GM12878 (cell line): Measurements from ENCODE around the gene GSG1L. TPM values are rescaled to one million over a fixed set of nuclear protein-coding genes. Genes with fewer than 3 reads are reported as not detected.

Source experiments
- ATAC-seq: fragments of 200-7000 bp; cut with Tn5 transposase; 3 replicates; pipeline ENCODE4 v1.9.1; 2020; ENCODE audit warnings: mild to moderate bottlenecking, moderate library complexity
- BruUV-seq: library from RNA; stranded (reverse); fragments of 400-500 nt; replicated peaks from 2 replicates; lab custom pipeline; 2021; lab: Mats Ljungman, UMichigan
- CTCF ChIA-PET: fragments of 300-600 bp; sonication (Branson Sonifier 250); formaldehyde crosslinking; extraction: SDS; loops from one replicate; lab custom pipeline; 2021; ENCODE audit warnings: inconsistent platforms; lab: Yijun Ruan, JAX
- POLR2A ChIA-PET: fragments of 350-600 bp; formaldehyde crosslinking; extraction: SDS; loops from one replicate; lab custom pipeline; 2021; ENCODE audit warnings: inconsistent platforms; lab: Charles Lee
- RAD21 ChIA-PET: fragments of 300-600 bp; sonication (Branson Sonifier 250); formaldehyde crosslinking; loops from one replicate; lab custom pipeline; 2023; ENCODE audit warnings: antibody characterized with exemption; ENCODE audit not compliant: unreplicated experiment; lab: Charles Lee
- SMC1A ChIA-PET: fragments of 300-600 bp; sonication (Branson Sonifier 250); formaldehyde crosslinking; loops from one replicate; lab custom pipeline; 2023; ENCODE audit not compliant: unreplicated experiment, uncharacterized antibody; lab: Charles Lee
- DNase-seq: peaks from one replicate; pipeline ENCODE4 v3.0.0-alpha.2; 2011; ENCODE audit warnings: low read depth, low spot score
- FAIRE-seq: peaks from 3 replicates; lab custom pipeline; 2011; peaks lifted over from hg19 to GRCh38; lab: Jason Lieb, UNC
- H2AFZ ChIP-seq: 2 replicates; pipeline ENCODE4 v1.6.0; 2011; ENCODE audit warnings: low read depth, low read length, control low read depth; ENCODE audit not compliant: control insufficient read depth
- H3K27ac ChIP-seq: 2 replicates; pipeline ENCODE4 v1.5.1; 2011; ENCODE audit warnings: control low read depth; ENCODE audit not compliant: control insufficient read depth, insufficient read depth
- H3K27me3 ChIP-seq, 2 experiments: replicated peaks in 1 of 2; 2 replicates each; pipeline versions ENCODE4 v1.6.0 to v1.6.1; 2011; ENCODE audit warnings: low read length in 1 of 2; ENCODE audit not compliant: control insufficient read depth in 2 of 2, insufficient read depth in 2 of 2
- H3K36me3 ChIP-seq, 2 experiments: 2 replicates each; pipeline ENCODE4 v1.5.1; 2011; ENCODE audit warnings: low read length in 1 of 2; ENCODE audit not compliant: control insufficient read depth in 2 of 2, insufficient read depth in 2 of 2
- H3K4me1 ChIP-seq: 2 replicates; pipeline ENCODE4 v1.6.1; 2011; ENCODE audit warnings: mild to moderate bottlenecking, low read length, moderate library complexity, mixed read lengths; ENCODE audit not compliant: control insufficient read depth, insufficient read depth
- H3K4me2 ChIP-seq: 2 replicates; pipeline ENCODE4 v1.6.0; 2011; ENCODE audit warnings: control low read depth; ENCODE audit not compliant: control insufficient read depth, insufficient read depth
- H3K4me3 ChIP-seq: fragments of 200-600 bp; sonication (generic); 2 replicates; pipeline ENCODE4 v1.5.1; 2016
- H3K79me2 ChIP-seq: 2 replicates; pipeline ENCODE4 v1.6.0; 2011; ENCODE audit warnings: low read length; ENCODE audit not compliant: control insufficient read depth, insufficient read depth
- H3K9ac ChIP-seq: 2 replicates; pipeline ENCODE4 v1.8.0; 2011; ENCODE audit warnings: low read length, control low read depth, mixed read lengths; ENCODE audit not compliant: control insufficient read depth, insufficient read depth
- H3K9me3 ChIP-seq: replicated peaks from 3 replicates; pipeline ENCODE4 v1.5.1; 2011; ENCODE audit warnings: mild to moderate bottlenecking, low read length; ENCODE audit not compliant: control insufficient read depth, insufficient read depth
- H4K20me1 ChIP-seq: 2 replicates; pipeline ENCODE4 v1.6.0; 2011; ENCODE audit not compliant: control insufficient read depth, insufficient read depth
- CUX1 ChIP-seq: IDR thresholded peaks from 2 replicates; pipeline ENCODE4 v1.6.1; 2012; ENCODE audit warnings: improper control_type of control experiment, low read depth, low read length; ENCODE audit not compliant: insufficient replicate concordance
- HSF1 ChIP-seq: fragments of 150-350 bp; IDR thresholded peaks from 2 replicates; pipeline ENCODE4 v1.6.1; 2014; ENCODE audit warnings: mild to moderate bottlenecking, low read depth, low read length
- IRF4 ChIP-seq: IDR thresholded peaks from 2 replicates; pipeline ENCODE4 v1.6.1; 2011; ENCODE audit warnings: low read depth, low read length
- KLF5 ChIP-seq: fragments of 450-650 bp; IDR thresholded peaks from 2 replicates; pipeline ENCODE4 v1.6.1; 2014; ENCODE audit warnings: mild to moderate bottlenecking; ENCODE audit not compliant: partially characterized antibody
- LARP7 ChIP-seq: fragments of 450-650 bp; IDR thresholded peaks from 2 replicates; pipeline ENCODE4 v1.6.1; 2017; ENCODE audit warnings: mild to moderate bottlenecking
- MEF2A ChIP-seq: IDR thresholded peaks from 2 replicates; pipeline ENCODE4 v1.6.1; 2011; ENCODE audit warnings: low read depth, mild to moderate bottlenecking, low read length, moderate library complexity; ENCODE audit not compliant: insufficient read depth
- NFYB ChIP-seq: IDR thresholded peaks from 2 replicates; pipeline ENCODE4 v1.6.1; 2011; ENCODE audit warnings: low read depth, mild to moderate bottlenecking, low read length, improper control_type of control experiment, moderate library complexity; ENCODE audit not compliant: insufficient read depth
- PAX5 ChIP-seq: IDR thresholded peaks from 2 replicates; pipeline ENCODE4 v1.6.1; 2011; ENCODE audit warnings: low read depth, low read length, borderline replicate concordance
- ZNF217 ChIP-seq: fragments of 450-650 bp; IDR thresholded peaks from 2 replicates; pipeline ENCODE4 v1.6.1; 2017; ENCODE audit warnings: antibody characterized with exemption, mild to moderate bottlenecking
- WGBS: methylation state at CpG from one replicate; pipeline ENCODE4 v1.1.6; 2016; ENCODE audit warnings: low lambda C conversion rate; ENCODE audit not compliant: insufficient replicate concordance, insufficient coverage; ENCODE audit errors: missing lambda C conversion rate; 5-methylcytosine and 5-hydroxymethylcytosine counted together
- in situ Hi-C: fragments of 300-500 bp; cut with MboI; formaldehyde crosslinking; loops from 9 replicates; pipeline ENCODE4 v1.14.3; 2018; ENCODE audit warnings: mixed read lengths
- intact Hi-C: fragments of 100-400 bp; cut with micrococcal nuclease; formaldehyde crosslinking; loops from one replicate; pipeline ENCODE4 v1.14.2; 2022; ENCODE audit not compliant: unreplicated experiment
- polyA plus RNA-seq, 11 experiments: library from polyadenylated mRNA; depleted of rRNA in 4 of 11; unstranded in 6 of 11; stranded (reverse) in 5 of 11; fragments of >200 nt; fragmentation: Nextera tagmentation in 4 of 11; fragmentation: Illumina TruSeq in 1 of 11; extraction: Ambion mirVana in 4 of 11; extraction: Trizol in 1 of 11; gene quantifications; 1 replicate in 1 of 11; 2 replicates in 10 of 11; pipeline versions ENCODE4 v1.2.1 to v1.2.3, GENCODE V29; 2011 to 2016; ENCODE audit warnings: inconsistent platforms in 2 of 11, missing spikeins in 2 of 11, low read depth in 1 of 11
- total RNA-seq, 4 experiments: library from RNA; depleted of rRNA in 3 of 4; stranded (reverse); fragments of >200 nt in 3 of 4; fragmentation: Illumina TruSeq in 1 of 4; extraction: Trizol in 1 of 4; gene quantifications; 2 replicates each; pipeline versions ENCODE4 v1.2.1 to v1.2.3, GENCODE V29; 2013 to 2021
- TF ChIP-seq, protein P1 (sequence below): IDR thresholded peaks from 2 replicates; pipeline ENCODE4 v1.6.1; 2012; ENCODE audit warnings: low read depth, low read length, improper control_type of control experiment
- TF ChIP-seq, protein P2 (sequence below): fragments of 450-650 bp; formaldehyde crosslinking; IDR thresholded peaks from 2 replicates; pipeline ENCODE4 v1.4.0; 2020; ENCODE audit warnings: mild to moderate bottlenecking, moderate library complexity

Gene GSG1L
- total and polyA plus RNA-seq, 10 of the 15 experiments (the other 5 are each of a cell fraction or from before 2014, with no cell fraction given) = not detected

- H4K20me1 ChIP-seq = no peaks in the 10 kb centered on the region
- no peaks in the 10 kb centered on the region for H3K27me3 ChIP-seq
- H3K4me1 ChIP-seq = no peaks in the 10 kb centered on the region
- FAIRE-seq (no peak), DNase-seq (no peak), ATAC-seq (no peak)
- WGBS = 69% methylated on average over 10 of the region's 10 CpGs
- no peak overlapping the region for H3K4me2 ChIP-seq
- ChIA-PET CTCF (no interaction called here), RAD21 (no interaction called here), SMC1A (no interaction called here), POLR2A (no interaction called here)
- in situ Hi-C loops = no loop called here
- no peaks in the 10 kb centered on the region for H3K36me3 ChIP-seq
- H3K4me3 ChIP-seq = no peak overlapping the region
- H2AFZ ChIP-seq = no peak overlapping the region
- H3K27ac ChIP-seq = no peak overlapping the region
- no TSS peak for BruUV-seq
- H3K9me3 ChIP-seq = no peaks in the 10 kb centered on the region
- intact Hi-C loops = no loop called here
- no peak overlapping the region for H3K9ac ChIP-seq
- H3K79me2 ChIP-seq = no peaks in the 10 kb centered on the region
- TF ChIP-seq ZNF217 (no peak), NFYB (no peak), MEF2A (no peak), PAX5 (no peak), KLF5 (no peak), CUX1 (no peak), HSF1 (no peak), LARP7 (no peak), IRF4 (no peak)
- TF ChIP-seq, protein P1, sequence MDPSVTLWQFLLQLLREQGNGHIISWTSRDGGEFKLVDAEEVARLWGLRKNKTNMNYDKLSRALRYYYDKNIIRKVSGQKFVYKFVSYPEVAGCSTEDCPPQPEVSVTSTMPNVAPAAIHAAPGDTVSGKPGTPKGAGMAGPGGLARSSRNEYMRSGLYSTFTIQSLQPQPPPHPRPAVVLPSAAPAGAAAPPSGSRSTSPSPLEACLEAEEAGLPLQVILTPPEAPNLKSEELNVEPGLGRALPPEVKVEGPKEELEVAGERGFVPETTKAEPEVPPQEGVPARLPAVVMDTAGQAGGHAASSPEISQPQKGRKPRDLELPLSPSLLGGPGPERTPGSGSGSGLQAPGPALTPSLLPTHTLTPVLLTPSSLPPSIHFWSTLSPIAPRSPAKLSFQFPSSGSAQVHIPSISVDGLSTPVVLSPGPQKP = no peak
- TF ChIP-seq, protein P2, sequence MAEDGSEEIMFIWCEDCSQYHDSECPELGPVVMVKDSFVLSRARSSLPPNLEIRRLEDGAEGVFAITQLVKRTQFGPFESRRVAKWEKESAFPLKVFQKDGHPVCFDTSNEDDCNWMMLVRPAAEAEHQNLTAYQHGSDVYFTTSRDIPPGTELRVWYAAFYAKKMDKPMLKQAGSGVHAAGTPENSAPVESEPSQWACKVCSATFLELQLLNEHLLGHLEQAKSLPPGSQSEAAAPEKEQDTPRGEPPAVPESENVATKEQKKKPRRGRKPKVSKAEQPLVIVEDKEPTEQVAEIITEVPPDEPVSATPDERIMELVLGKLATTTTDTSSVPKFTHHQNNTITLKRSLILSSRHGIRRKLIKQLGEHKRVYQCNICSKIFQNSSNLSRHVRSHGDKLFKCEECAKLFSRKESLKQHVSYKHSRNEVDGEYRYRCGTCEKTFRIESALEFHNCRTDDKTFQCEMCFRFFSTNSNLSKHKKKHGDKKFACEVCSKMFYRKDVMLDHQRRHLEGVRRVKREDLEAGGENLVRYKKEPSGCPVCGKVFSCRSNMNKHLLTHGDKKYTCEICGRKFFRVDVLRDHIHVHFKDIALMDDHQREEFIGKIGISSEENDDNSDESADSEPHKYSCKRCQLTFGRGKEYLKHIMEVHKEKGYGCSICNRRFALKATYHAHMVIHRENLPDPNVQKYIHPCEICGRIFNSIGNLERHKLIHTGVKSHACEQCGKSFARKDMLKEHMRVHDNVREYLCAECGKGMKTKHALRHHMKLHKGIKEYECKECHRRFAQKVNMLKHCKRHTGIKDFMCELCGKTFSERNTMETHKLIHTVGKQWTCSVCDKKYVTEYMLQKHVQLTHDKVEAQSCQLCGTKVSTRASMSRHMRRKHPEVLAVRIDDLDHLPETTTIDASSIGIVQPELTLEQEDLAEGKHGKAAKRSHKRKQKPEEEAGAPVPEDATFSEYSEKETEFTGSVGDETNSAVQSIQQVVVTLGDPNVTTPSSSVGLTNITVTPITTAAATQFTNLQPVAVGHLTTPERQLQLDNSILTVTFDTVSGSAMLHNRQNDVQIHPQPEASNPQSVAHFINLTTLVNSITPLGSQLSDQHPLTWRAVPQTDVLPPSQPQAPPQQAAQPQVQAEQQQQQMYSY (CRISPR knock-in tag) = no peak
Measured at GRCh38 chr16:27756206-27756970, 307.1 kb downstream of the GSG1L start.
